Ovary (tissue), 3 donors: Measurements from ENCODE around the gene PRKCE.

Experiments
- CTCF ChIP-seq, 3 donors: fragments of 450-650 bp in 2 of 3; fragments of 200-600 bp in 1 of 3; IDR thresholded peaks; one replicate each; pipeline versions ENCODE4 v1.5.1 to v1.8.0; 2016 to 2022; ENCODE audit warnings: antibody characterized with exemption in 3 of 3, mild to moderate bottlenecking in 1 of 3
- EP300 ChIP-seq: sonication (generic); formaldehyde crosslinking; IDR thresholded peaks from one replicate; pipeline ENCODE4 v1.6.1; 2017; ENCODE audit warnings: antibody characterized with exemption
- POLR2A ChIP-seq: fragments of 450-650 bp; IDR thresholded peaks from one replicate; pipeline ENCODE4 v1.6.1; 2017; ENCODE audit warnings: antibody characterized with exemption, mild to moderate bottlenecking, moderate library complexity
- donor health status: DM: no; HTN: no; CAD: no.

- TF ChIP-seq CTCF (IDR thresholded peaks at IDR 0.05) = no peak
- no peak for TF ChIP-seq POLR2A
- TF ChIP-seq EP300 = no peak
Observed at GRCh38 chr2:45962177-45962921, 310.9 kb downstream of the PRKCE start.
